Ishikawa (cell line): ENCODE measurements around the gene ZFYVE1.

ENCODE experiments used
- CEBPB ChIP-seq: IDR thresholded peaks from 2 replicates; pipeline ENCODE4 v1.6.1; 2012
- CREB1 ChIP-seq: IDR thresholded peaks from 2 replicates; pipeline ENCODE4 v1.6.1; 2012; ENCODE audit warnings: low read depth
- EGR1 ChIP-seq: IDR thresholded peaks from 2 replicates; pipeline ENCODE4 v1.6.1; 2012
- EP300 ChIP-seq: IDR thresholded peaks from 2 replicates; pipeline ENCODE4 v1.6.1; 2012; ENCODE audit warnings: borderline replicate concordance
- FOXM1 ChIP-seq: IDR thresholded peaks from 2 replicates; pipeline ENCODE4 v1.6.1; 2012; ENCODE audit warnings: low read depth, borderline replicate concordance
- NFIC ChIP-seq: IDR thresholded peaks from 2 replicates; pipeline ENCODE4 v1.6.1; 2012
- RAD21 ChIP-seq: IDR thresholded peaks from 2 replicates; pipeline ENCODE4 v1.6.1; 2012; ENCODE audit warnings: low read depth
- TAF1 ChIP-seq: IDR thresholded peaks from 2 replicates; pipeline ENCODE4 v1.6.1; 2012; ENCODE audit warnings: low read depth, mild to moderate bottlenecking
- TCF12 ChIP-seq: IDR thresholded peaks from 2 replicates; pipeline ENCODE4 v1.6.1; 2012; ENCODE audit warnings: low read depth
- TEAD4 ChIP-seq: IDR thresholded peaks from 2 replicates; pipeline ENCODE4 v1.6.1; 2012
- YY1 ChIP-seq: IDR thresholded peaks from 2 replicates; pipeline ENCODE4 v1.6.1; 2012; ENCODE audit warnings: low read depth
- ZBTB7A ChIP-seq: IDR thresholded peaks from 2 replicates; pipeline ENCODE4 v1.6.1; 2012; ENCODE audit warnings: low read depth
- TF ChIP-seq, protein P1 (sequence below): IDR thresholded peaks from 2 replicates; pipeline ENCODE4 v1.6.1; 2012
- TF ChIP-seq, protein P2 (sequence below): IDR thresholded peaks from 2 replicates; pipeline ENCODE4 v1.6.1; 2012; ENCODE audit warnings: low read depth, mild to moderate bottlenecking
- TF ChIP-seq, protein P3 (sequence below): IDR thresholded peaks from 2 replicates; pipeline ENCODE4 v1.6.1; 2012

The ZFYVE1 gene

GRCh38 chr14:72957213-72957612, 69.7 kb downstream of the ZFYVE1 start:
- TF ChIP-seq YY1: no peak
- no peak for TF ChIP-seq NFIC
- TF ChIP-seq TCF12: no peak
- no peak for TF ChIP-seq ZBTB7A
- TF ChIP-seq EGR1: no peak
- no peak for TF ChIP-seq EP300
- no peak for TF ChIP-seq TEAD4
- TF ChIP-seq CREB1: no peak
- TF ChIP-seq, protein P1, sequence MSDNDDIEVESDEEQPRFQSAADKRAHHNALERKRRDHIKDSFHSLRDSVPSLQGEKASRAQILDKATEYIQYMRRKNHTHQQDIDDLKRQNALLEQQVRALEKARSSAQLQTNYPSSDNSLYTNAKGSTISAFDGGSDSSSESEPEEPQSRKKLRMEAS: no peak
- TF ChIP-seq, protein P2, sequence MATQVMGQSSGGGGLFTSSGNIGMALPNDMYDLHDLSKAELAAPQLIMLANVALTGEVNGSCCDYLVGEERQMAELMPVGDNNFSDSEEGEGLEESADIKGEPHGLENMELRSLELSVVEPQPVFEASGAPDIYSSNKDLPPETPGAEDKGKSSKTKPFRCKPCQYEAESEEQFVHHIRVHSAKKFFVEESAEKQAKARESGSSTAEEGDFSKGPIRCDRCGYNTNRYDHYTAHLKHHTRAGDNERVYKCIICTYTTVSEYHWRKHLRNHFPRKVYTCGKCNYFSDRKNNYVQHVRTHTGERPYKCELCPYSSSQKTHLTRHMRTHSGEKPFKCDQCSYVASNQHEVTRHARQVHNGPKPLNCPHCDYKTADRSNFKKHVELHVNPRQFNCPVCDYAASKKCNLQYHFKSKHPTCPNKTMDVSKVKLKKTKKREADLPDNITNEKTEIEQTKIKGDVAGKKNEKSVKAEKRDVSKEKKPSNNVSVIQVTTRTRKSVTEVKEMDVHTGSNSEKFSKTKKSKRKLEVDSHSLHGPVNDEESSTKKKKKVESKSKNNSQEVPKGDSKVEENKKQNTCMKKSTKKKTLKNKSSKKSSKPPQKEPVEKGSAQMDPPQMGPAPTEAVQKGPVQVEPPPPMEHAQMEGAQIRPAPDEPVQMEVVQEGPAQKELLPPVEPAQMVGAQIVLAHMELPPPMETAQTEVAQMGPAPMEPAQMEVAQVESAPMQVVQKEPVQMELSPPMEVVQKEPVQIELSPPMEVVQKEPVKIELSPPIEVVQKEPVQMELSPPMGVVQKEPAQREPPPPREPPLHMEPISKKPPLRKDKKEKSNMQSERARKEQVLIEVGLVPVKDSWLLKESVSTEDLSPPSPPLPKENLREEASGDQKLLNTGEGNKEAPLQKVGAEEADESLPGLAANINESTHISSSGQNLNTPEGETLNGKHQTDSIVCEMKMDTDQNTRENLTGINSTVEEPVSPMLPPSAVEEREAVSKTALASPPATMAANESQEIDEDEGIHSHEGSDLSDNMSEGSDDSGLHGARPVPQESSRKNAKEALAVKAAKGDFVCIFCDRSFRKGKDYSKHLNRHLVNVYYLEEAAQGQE: no peak
- no peak for TF ChIP-seq RAD21

GRCh38 chr14:72952171-72952570, 74.7 kb downstream of the ZFYVE1 start:
- TF ChIP-seq, protein P1: no peak
- no peak for TF ChIP-seq FOXM1
- TF ChIP-seq, protein P2: no peak
- no peak for TF ChIP-seq TCF12
- no peak for TF ChIP-seq EGR1
- no peak for TF ChIP-seq CEBPB
- TF ChIP-seq ZBTB7A: no peak
- no peak for TF ChIP-seq CREB1
- no peak for TF ChIP-seq YY1
- TF ChIP-seq, protein P3, sequence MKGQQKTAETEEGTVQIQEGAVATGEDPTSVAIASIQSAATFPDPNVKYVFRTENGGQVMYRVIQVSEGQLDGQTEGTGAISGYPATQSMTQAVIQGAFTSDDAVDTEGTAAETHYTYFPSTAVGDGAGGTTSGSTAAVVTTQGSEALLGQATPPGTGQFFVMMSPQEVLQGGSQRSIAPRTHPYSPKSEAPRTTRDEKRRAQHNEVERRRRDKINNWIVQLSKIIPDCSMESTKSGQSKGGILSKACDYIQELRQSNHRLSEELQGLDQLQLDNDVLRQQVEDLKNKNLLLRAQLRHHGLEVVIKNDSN: no peak
- TF ChIP-seq EP300: no peak
- no peak for TF ChIP-seq TEAD4
- TF ChIP-seq NFIC: no peak
- TF ChIP-seq RAD21: no peak
- TF ChIP-seq TAF1: no peak

DNA sequence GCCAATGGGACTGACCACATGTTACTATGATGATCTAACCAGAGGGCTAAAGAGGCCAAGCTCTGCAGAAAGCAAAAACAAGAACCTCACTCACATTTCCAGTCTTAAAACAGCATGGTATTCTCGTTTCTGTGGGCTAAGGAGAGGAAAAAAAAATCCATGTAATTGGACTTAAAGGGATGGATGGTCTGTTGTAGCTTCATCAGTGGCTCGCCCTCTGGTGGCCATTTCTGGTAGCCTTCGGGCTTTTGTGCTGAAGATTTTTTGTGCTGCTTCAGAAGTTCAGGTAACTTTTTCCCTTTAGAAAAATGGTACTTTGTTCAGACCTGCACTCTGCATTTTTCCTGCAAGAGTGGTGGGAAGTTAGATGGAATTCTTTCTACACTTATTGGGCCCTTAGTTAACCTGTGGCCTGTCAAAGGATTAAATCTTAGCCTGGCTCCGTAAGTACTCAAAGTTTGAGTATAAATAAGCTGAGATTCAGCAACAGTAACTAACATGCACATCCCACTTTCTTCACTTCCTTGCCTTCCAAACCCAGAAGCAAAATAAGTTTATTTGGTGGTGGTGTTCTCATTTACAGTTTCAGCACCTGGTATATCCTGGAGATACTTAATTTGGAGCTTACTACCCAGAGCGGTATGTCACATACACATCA, 78.3 kb downstream of the ZFYVE1 start:
- TF ChIP-seq, protein P2: no peak
- TF ChIP-seq RAD21: peak; percentile 62
- no peak for TF ChIP-seq TAF1

DNA sequence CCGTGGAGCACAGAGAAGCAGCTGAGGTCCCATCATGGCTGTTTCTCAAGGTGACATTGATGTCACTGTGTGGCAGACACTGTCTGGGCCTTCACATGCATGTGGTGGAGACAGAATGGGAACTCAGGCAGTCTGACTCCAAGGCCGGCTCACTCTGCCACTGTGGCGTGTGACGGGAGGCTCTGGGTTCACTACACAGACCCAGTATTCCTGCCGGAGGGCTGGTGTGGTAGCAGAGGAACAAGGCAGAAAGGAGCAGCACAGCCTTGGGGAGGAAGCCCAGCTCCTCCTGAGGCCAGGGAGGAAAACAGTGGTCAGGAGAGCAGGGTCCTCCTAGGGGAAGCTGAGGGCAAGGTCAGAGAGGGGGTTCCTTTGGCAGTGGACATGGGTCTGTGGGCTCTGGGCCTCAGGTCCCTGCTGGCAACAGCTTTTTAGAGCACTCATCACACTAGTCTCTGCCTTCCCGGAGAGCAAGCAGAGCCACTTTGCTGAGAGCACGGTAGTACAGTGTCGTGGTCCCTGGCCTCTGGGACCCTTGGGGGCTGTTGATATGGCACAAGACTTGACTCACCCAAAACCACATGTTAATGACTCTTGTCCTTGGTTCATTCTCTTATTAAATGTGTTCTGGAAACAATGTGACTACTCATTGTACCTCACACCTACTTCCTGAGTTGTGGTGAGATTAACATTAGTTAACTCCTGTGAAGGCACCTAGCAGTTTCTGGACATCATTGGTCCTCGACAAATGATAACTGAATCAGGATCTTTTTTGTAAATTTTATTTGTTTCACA, 79.3 kb downstream of the ZFYVE1 start:
- TF ChIP-seq FOXM1: no peak
- TF ChIP-seq EGR1: no peak
- no peak for TF ChIP-seq NFIC
- TF ChIP-seq ZBTB7A: no peak
- TF ChIP-seq, protein P3: no peak
- TF ChIP-seq TCF12: no peak
- TF ChIP-seq, protein P1: no peak
- TF ChIP-seq, protein P2: no peak
- no peak for TF ChIP-seq CREB1
- no peak for TF ChIP-seq TEAD4
